ENCODE data around the gene HIPK4. TPM values are rescaled to one million over a fixed set of nuclear protein-coding genes. Genes with fewer than 3 reads are reported as not detected.
A peak's percentile ranks its signal among the peaks of the same experiment; 100 is the strongest.
"Not testable (repeated sequence)": the region's sequence is repeated elsewhere in the genome, so short reads cannot be mapped to it uniquely, and the experiment has no call there.

The HIPK4 gene
- total and polyA plus RNA-seq, 5 experiments from 2014 or later: 0.18 to 0.19 TPM; not detected in 3

DNA sequence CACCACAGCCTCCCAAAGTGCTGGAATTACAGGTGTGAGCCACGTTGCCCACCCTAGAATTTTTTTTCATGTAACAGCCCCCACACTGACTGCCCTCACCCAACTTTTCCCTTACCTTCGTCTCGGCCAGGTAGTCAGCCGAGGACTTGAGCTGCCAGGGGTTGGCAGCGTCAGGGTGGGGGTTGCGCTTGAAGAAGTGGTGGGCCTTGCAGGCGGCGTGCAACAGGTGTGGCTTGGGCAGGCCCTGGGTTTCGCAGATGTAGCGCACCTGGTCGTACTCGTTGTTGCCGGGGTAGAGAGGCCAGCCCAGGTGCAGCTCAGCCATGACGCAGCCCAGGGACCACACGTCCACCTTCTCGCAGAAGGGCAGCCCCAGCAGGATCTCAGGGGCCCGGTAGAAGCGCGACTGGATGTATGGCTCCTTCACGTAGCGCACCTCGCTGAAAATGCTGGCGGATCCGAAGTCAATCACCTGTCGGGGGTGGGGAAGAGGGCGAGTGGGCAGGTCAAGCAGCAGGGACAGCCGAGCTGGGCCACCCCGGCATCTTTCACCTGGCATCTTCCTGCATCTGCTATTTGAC lies 6.2 kb downstream of the HIPK4 start:
- no peak overlapping the region for H3K27ac Mint-ChIP-seq
- H3K9me3 Mint-ChIP-seq: no peaks in the 10 kb centered on the region
- no peak for DNase-seq
- POLR2A ChIA-PET: no interaction called here
- H3K4me1 Mint-ChIP-seq: peaks cover 0 to 6% (median 0%) of the 10 kb centered on the region in 4 donors
- H3K4me3 Mint-ChIP-seq: peak overlapping the region in 1 of 10 donors; percentile 10
- peaks cover 0 to 3% (median 0%) of the 10 kb centered on the region in 5 donors for H3K27me3 Mint-ChIP-seq
- no peaks in the 10 kb centered on the region for H3K36me3 Mint-ChIP-seq
- no peak for ATAC-seq

DNA sequence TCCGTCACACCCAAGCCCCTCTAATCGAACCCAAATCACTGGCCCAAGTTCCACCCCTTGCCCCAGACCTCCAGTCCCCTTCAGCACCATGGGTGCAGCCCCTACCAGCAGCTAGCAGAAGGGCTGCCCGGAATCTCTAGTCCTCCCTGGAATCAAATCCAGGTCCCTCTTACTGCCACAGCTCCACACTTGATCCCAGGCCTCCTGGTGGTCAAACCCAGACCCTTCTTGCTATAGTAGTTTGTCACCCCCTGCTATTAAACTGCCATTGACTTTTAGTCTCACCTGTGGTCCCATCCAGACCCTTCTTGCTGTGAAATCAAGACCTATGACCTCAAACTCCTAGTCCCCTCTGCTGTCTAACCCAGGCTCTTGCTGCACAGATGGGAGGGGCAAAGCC lies 8.7 kb downstream of the HIPK4 start:
- Mint-ChIP-seq H3K9me3 (no peaks in the 10 kb centered on the region), H3K4me1 (peaks cover 0 to 3% (median 0%) of the 10 kb centered on the region in 4 donors), H3K27ac (peak overlapping the region in 4 of 10 donors; percentile 26 to 48 (median 34)), H3K36me3 (peaks cover 0 to 4% (median 3%) of the 10 kb centered on the region in 3 donors), H3K4me3 (no peak overlapping the region), H3K27me3 (no peaks in the 10 kb centered on the region)
- POLR2A ChIA-PET: interaction anchor here (0.6 kb wide), 1 partner anchor 239 kb away, joined by 4 read pairs; no protein-coding TSS in a partner anchor
- DNase-seq (no peak), ATAC-seq (no peak)

DNA sequence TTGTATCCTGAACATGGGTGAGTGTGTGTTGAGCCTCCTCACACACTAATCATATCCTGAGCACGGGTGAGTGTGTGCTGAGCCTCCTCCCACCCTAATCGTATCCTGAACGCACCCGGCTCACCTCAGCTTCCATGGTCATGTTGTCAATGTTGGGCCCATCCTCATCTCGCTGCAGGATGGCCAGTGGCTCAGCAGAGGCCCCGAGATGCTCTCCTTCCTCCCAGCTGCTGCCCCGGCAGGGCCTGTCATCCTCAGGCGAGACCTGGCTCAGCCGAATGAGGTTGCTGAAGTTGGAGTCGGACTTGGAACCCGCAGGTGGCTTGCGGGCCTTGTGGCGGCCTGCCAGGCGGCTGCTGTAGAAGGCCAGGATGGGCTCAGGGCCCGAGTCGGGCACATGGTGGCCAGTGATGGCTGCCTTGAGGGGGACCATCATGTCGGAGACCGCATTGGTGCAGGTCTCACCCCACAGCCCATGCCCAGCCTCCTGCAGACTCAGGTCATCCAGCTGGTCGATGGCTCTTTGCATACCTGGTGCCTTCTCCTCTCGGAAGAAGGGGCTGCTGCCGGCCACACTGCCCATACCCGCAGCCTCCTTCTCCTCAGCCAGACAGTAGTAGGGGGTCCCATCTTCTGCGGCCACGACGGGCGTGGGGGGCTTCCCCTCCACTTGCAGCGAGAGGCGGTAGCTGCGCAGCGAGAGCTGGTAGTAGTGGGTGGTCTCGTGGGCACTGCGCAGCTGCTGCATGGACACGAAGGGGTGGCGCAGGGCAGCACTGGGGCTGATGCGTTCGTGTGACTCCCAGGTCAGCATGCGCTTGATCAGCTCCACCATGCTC lies 9.6 kb downstream of the HIPK4 start:
- Mint-ChIP-seq H3K27me3 (no peaks in the 10 kb centered on the region), H3K9me3 (no peaks in the 10 kb centered on the region), H3K4me3 (no peak overlapping the region), H3K36me3 (peaks cover 0 to 12% (median 5%) of the 10 kb centered on the region in 3 donors), H3K4me1 (peaks cover 0 to 3% (median 0%) of the 10 kb centered on the region in 4 donors), H3K27ac (peak overlapping the region in 1 of 10 donors; percentile 14)
- no peak for DNase-seq
- POLR2A ChIA-PET: interaction anchor here (0.6 to 0.9 kb wide), 2 partner anchors 9 to 240 kb away, joined by 4 read pairs; no protein-coding TSS in a partner anchor
- ATAC-seq: no peak

DNA sequence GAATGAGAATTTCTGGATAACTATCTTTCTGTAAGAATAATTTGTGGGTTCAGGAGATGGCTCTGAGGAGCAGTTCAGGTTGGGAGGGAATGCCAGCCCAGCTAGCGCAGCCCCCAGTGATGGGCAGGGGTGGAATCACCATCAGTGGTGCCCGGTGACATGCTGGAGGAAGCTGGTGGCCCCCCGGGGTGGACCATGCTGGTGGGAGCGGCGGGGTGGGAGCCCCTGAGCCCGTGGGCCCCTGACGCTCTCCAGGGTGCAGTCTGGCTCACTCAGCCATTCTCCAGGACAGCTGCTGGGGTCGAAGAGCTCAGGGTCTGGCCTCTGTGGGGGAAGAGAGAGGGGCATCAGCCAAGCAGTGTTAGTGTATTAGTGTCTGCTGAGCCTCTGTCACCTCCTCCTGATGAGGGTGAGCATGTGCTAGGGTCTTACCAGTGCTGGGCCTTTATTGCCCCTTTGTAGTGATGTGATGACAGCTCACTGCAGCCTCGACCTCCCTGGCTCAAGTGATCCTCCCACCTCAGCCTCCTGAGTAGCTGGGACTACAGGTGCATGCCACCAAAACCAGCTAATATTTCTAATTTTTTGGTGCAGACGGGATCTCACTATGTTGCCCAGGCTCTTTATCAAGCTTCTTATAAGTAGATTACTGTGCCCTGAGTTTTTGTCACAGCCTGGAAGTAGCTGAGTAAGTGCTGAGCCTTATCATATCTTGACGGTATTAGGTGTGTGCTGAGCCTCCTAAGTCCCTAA lies 10.4 kb downstream of the HIPK4 start:
- DNase-seq: no peak
- peak overlapping the region in 1 of 10 donors; percentile 14 for H3K27ac Mint-ChIP-seq
- peaks cover 0 to 6% (median 4%) of the 10 kb centered on the region in 4 donors for H3K4me1 Mint-ChIP-seq
- no peak overlapping the region for H3K4me3 Mint-ChIP-seq
- H3K36me3 Mint-ChIP-seq: peaks cover 0 to 18% (median 8%) of the 10 kb centered on the region in 3 donors
- POLR2A ChIA-PET: interaction anchor here (0.9 kb wide), 1 partner anchor 9 kb away, joined by 4 read pairs; no protein-coding TSS in a partner anchor
- no peaks in the 10 kb centered on the region for H3K9me3 Mint-ChIP-seq
- ATAC-seq: no peak
- no peaks in the 10 kb centered on the region for H3K27me3 Mint-ChIP-seq

DNA sequence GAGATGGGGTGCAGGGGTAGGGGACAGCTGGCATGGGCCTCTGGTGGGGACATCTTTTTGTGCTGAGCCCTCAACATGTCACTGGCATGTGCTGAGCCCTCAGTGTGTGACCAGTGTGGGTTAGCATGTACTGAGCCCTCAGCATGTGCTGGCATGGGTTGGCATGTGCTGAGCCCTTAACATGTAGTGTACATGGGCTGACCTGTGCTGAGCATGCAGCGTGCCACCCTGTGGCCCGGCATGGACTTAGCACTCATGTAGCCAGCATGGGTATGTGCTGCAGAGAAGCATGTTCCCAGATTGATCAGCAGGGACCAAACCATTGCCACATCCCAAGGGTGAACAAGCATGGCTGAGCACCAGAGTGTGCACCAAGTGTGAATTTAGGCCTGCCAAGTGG lies 11.5 kb downstream of the HIPK4 start:
- DNase-seq (no peak), ATAC-seq (no peak)
- peaks cover 0 to 13% (median 7%) of the 10 kb centered on the region in 4 donors for H3K4me1 Mint-ChIP-seq
- peaks cover 0 to 26% (median 8%) of the 10 kb centered on the region in 3 donors for H3K36me3 Mint-ChIP-seq
- POLR2A ChIA-PET: no interaction called here
- H3K27me3 Mint-ChIP-seq: no peaks in the 10 kb centered on the region
- no peak overlapping the region for H3K4me3 Mint-ChIP-seq
- no peaks in the 10 kb centered on the region for H3K9me3 Mint-ChIP-seq
- peak overlapping the region in 1 of 10 donors; percentile 56 for H3K27ac Mint-ChIP-seq

DNA sequence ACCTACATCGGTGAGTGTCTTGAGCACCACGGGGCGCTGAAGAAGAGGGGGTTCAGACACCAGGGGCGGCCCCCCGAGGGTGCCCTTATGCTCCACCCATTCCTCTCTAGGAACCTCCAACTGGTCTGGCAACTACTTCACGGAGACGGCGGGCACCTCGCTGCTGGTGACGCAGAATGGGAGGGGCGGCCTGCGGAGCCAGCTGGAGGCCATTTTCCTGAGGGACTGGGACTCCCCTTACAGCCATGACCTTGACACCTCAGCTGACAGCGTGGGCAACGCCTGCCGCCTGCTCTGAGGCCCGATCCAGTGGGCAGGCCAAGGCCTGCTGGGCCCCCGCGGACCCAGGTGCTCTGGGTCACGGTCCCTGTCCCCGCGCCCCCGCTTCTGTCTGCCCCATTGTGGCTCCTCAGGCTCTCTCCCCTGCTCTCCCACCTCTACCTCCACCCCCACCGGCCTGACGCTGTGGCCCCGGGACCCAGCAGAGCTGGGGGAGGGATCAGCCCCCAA lies 12.1 kb downstream of the HIPK4 start:
- peak overlapping the region in 1 of 10 donors; percentile 74 for H3K27ac Mint-ChIP-seq
- no peaks in the 10 kb centered on the region for H3K9me3 Mint-ChIP-seq
- peaks cover 0 to 13% (median 7%) of the 10 kb centered on the region in 4 donors for H3K4me1 Mint-ChIP-seq

DNA sequence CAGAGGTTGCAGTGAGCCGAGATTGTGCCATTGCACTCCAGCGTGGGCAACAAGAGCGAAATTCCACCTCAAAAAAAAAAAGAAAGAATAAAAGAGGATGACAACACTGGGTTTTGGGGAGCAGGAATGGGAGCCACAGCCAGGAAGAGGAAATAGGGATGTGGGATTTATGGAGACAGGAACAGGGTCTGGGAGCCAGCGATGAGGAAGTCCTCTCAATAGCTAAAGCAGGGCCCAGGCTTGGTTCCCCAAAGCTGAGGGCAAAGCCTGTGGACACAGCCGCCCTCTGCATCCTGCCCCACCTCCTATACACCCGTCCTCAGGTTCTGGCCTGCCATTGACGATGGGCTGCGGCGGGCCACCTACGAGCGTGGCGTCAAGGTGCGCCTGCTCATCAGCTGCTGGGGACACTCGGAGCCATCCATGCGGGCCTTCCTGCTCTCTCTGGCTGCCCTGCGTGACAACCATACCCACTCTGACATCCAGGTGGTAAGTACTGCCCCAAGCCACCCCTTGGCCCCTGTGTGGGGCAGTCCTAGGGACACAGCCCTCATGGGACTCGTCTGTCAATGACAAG lies 13.6 kb downstream of the HIPK4 start:
- no peak for DNase-seq
- Mint-ChIP-seq H3K4me3 (no peak overlapping the region), H3K4me1 (peaks cover 0 to 13% (median 7%) of the 10 kb centered on the region in 4 donors), H3K27me3 (no peaks in the 10 kb centered on the region), H3K27ac (peak overlapping the region in 4 of 10 donors; percentile 19 to 65 (median 47)), H3K9me3 (no peaks in the 10 kb centered on the region), H3K36me3 (peaks cover 0 to 40% (median 8%) of the 10 kb centered on the region in 3 donors)
- no peak for ATAC-seq
- POLR2A ChIA-PET: no interaction called here

More for the DNA sequence above, 12.1 kb downstream of the HIPK4 start:
- H3K27me3 Mint-ChIP-seq: no peaks in the 10 kb centered on the region
- POLR2A ChIA-PET: no interaction called here
- DNase-seq (no peak), ATAC-seq (no peak)
- peaks cover 0 to 32% (median 8%) of the 10 kb centered on the region in 3 donors for H3K36me3 Mint-ChIP-seq
- H3K4me3 Mint-ChIP-seq: no peak overlapping the region

DNA sequence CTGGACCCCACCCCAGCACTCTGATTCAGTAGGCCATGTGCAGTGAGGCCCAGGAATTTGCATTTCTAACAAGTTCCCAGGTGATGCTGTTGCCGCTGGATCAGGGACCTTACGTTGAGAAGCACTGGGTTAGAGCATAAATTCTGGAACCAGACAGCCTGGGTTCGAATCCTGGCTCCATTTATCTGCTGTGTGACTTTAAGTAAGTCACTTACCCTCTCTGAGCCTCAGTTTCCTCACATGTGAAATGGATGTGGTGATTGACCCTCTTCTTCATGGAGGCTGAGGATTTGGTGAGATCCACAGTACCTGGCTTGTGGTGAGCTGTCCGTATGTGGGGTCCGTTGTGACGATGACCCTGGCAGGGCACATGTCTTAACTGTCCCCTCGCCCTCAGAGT lies 15.9 kb downstream of the HIPK4 start:
- DNase-seq: no peak
- Mint-ChIP-seq H3K4me3 (no peak overlapping the region), H3K27ac (no peak overlapping the region), H3K4me1 (peaks cover 0 to 13% (median 8%) of the 10 kb centered on the region in 4 donors), H3K27me3 (no peaks in the 10 kb centered on the region), H3K36me3 (peaks cover 0 to 48% (median 10%) of the 10 kb centered on the region in 3 donors), H3K9me3 (no peaks in the 10 kb centered on the region)
- no peak for ATAC-seq
- POLR2A ChIA-PET: interaction anchor here (0.6 kb wide), 1 partner anchor 26 kb away, joined by 4 read pairs; no protein-coding TSS in a partner anchor

DNA sequence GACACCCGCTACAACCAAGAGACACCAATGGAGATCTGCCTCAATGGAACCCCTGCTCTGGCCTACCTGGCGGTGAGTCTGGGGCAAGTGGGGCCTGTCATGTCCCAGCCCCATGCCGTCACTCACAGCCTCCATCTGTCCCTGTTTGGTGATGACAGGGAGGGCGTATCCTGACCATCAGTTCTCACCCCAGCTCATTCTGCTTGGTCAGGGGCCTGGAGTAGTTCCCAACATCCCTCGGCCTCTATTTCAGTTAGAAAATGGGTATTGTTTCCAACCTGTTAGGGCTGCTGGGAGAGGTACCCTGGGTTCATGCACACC lies 18.2 kb downstream of the HIPK4 start:
- H3K4me3 Mint-ChIP-seq: no peak overlapping the region

DNA sequence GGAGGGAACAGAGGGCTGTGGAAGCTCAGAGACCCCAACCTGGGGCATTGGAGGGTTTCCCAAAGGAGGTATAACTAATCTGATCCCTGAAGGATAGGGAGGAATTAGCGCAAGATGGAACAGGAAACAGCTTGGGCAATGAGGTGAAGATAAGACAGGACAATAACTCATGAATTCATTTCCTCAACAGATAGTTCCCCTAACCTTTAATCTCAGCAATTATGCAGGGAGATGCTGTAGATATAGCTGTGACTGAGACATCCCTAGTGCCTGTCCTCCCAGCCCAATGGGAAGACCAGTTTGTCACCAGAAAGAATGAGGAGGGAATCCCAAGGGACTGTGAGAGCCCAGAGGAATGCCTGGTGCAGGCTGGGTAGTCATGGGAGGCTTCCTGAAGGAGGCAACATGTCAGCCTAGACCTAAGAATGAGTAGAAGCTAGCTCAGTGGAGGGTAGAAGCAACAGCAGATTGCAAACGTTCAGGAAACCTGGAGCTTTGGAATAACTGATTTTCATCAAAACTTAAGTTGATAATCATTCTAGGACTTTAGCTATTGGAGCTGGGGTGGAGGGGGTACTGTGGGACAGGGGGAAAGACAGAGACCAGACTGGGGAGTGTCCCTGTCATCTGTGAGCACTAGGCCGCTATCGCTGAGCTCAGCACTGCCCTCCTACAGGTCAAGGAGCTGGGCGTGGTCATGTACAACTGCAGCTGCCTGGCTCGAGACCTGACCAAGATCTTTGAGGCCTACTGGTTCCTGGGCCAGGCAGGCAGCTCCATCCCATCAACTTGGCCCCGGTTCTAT lies 18.8 kb downstream of the HIPK4 start:
- H3K27me3 Mint-ChIP-seq: no peaks in the 10 kb centered on the region
- H3K27ac Mint-ChIP-seq: peak overlapping the region in 1 of 10 donors; percentile 11
- no peak overlapping the region for H3K4me3 Mint-ChIP-seq
- ATAC-seq: no peak
- no peaks in the 10 kb centered on the region for H3K9me3 Mint-ChIP-seq
- DNase-seq: no peak
- peaks cover 0 to 57% (median 10%) of the 10 kb centered on the region in 3 donors for H3K36me3 Mint-ChIP-seq
- POLR2A ChIA-PET: interaction anchor here (0.6 to 1.5 kb wide), 3 partner anchors 9 to 66 kb away, joined by 3 to 4 read pairs (median 3); no protein-coding TSS in a partner anchor
- peaks cover 0 to 15% (median 8%) of the 10 kb centered on the region in 4 donors for H3K4me1 Mint-ChIP-seq

More for the DNA sequence above, 18.2 kb downstream of the HIPK4 start:
- no peaks in the 10 kb centered on the region for H3K9me3 Mint-ChIP-seq
- H3K27ac Mint-ChIP-seq: no peak overlapping the region
- POLR2A ChIA-PET: interaction anchor here (0.6 to 1.5 kb wide), 2 partner anchors 8 to 66 kb away, joined by 3 to 4 read pairs; no protein-coding TSS in a partner anchor
- peaks cover 0 to 57% (median 11%) of the 10 kb centered on the region in 3 donors for H3K36me3 Mint-ChIP-seq
- peaks cover 0 to 15% (median 8%) of the 10 kb centered on the region in 4 donors for H3K4me1 Mint-ChIP-seq
- no peaks in the 10 kb centered on the region for H3K27me3 Mint-ChIP-seq
- ATAC-seq (no peak), DNase-seq (no peak)

DNA sequence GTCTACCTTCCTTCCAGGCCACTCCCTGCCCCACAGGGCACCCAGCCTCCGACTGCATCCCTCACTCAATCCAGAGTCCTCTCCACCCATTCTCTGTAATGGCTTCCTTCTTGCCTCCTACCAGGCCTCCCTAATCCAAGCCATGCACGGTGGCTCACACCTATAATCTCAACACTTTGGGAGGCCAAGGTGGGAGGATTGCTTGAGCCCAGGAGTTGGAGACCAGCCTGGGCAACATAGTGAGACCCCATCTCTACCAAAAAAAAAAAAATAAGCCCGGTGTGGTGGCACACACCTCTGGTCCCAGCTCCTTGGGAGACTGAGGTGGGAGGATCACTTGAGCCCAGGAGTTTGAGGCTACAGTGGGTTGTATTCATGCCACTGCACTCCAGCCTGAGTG lies 19.7 kb downstream of the HIPK4 start:
- Mint-ChIP-seq H3K4me1 (peaks cover 2 to 17% (median 9%) of the 10 kb centered on the region in 4 donors), H3K27ac (peak overlapping the region in 1 of 10 donors; percentile 78), H3K36me3 (peaks cover 0 to 52% (median 9%) of the 10 kb centered on the region in 3 donors)
- not testable (repeated sequence) for DNase-seq, H3K9me3 Mint-ChIP-seq, H3K27me3 Mint-ChIP-seq, ATAC-seq, H3K4me3 Mint-ChIP-seq
- POLR2A ChIA-PET: interaction anchor here (1.0 to 1.5 kb wide), 2 partner anchors 10 to 23 kb away, joined by 3 to 4 read pairs; no protein-coding TSS in a partner anchor

All from naive thymus-derived CD8-positive, alpha-beta T cell (primary cell).